Measurements from ENCODE around the gene TRMT1.

The TRMT1 gene

GRCh38 chr19:13103581-13104359 is 12.8 kb downstream of the TRMT1 start:
- in situ Hi-C loops (cut with HindIII; ENCODE audit: low sequenced_read_pairs), result no loop called here

DNA sequence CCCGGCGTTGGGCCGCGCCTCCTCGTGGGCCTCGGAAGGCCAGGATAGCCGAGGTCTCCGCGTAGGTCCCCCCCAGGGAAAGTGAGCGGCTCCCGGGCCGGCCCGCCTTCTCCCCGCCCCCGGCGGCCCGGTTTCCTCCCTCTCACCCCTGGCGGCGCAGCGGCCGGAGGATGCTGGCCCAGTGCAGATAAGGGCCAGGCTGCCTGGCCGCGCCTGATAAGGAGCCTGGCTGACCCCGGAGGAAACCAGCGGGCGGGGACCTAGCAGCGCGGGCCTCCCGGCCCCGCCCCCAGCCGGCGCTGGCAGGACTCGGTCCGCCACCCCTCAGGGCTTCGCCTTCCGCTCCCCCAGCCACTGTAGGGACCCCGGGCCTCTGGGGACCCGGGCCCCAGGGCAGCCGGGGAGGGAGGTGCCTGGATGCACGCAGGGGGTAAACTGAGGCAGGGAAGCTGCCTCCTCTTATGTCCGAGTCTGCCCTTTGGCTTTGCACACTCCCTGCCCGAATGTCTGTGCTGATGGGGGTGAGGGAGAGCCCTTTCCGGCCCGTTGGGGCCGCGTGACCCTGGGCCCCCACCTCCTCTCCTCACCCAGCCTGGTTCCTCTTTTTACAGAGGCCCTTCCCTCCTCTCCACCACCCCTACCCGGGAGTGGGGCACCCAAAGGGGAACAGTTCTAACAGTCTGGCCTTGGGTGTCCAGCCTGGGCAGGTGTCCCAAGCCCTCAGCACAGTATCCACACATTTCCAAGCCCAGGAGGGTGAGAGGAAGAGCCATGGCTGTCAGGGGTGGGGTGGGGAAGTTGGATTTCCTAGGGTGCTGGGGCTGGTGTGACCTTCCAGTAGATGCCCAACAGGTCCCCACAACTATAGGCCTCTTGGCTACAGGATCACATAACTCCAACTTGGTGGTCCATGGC is 13.6 kb downstream of the TRMT1 start, which contains the start of gene LYL1:
TSS of gene LYL1 (minus strand) at position 193 of the 915 bp plus-strand sequence. CDS start 1,687 bp downstream, outside the sequence.
- in situ Hi-C loops (cut with HindIII; ENCODE audit: low sequenced_read_pairs), result no loop called here

GRCh38 chr19:13102416-13102665 is 14.2 kb downstream of the TRMT1 start:
- in situ Hi-C loops (cut with HindIII; ENCODE audit: low sequenced_read_pairs), result no loop called here

DNA sequence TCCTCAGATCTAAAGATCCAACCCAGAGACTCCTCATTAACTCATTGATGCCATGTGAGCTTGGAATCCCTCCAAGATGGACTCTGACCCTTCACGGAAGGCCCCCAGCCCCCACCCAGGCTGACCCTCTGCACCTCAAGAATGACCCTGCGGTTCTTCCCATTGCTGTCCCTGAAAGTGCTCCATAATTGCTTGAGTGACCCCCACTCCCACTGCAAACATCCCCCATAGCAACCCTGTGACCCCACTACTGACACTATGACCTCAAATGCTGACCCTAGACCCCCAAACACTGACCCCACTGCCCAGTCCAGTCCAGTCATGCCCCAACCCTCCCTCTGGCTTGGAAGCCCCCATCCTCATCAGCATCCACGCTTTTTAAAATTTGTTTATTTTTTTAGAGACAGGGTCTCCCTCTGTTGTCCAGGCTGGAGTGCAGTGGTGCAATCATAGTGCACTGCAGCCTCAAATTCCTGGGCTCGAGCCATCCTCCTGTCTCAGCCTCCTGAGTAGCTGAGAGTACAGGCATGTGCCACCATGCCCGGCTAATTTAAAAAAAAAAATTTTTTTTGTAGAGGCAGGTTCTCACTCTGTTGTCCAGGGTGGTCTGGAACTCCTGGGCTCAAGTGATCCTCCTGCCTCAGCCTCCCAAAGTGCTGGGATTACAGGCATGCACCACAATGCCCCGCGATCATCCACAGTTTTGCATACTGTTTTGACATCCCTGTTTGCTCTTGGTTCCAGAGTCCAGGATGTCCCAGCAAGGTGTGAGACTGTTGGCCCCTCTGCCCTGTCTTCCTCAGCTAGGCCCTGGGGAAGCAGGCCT is 14.7 kb downstream of the TRMT1 start:
- in situ Hi-C loops (cut with HindIII; ENCODE audit: low sequenced_read_pairs), result no loop called here

- in situ Hi-C loops (cut with HindIII; ENCODE audit: low sequenced_read_pairs), result no loop called here
Observed at GRCh38 chr19:13100841-13101589, 15.5 kb downstream of the TRMT1 start.

- in situ Hi-C loops (cut with HindIII; ENCODE audit: low sequenced_read_pairs), result no loop called here
Observed at GRCh38 chr19:13100031-13100588, 16.4 kb downstream of the TRMT1 start.

GRCh38 chr19:13099073-13099999 is 17.2 kb downstream of the TRMT1 start:
- in situ Hi-C loops (cut with HindIII; ENCODE audit: low sequenced_read_pairs), result no loop called here

- in situ Hi-C loops (cut with HindIII; ENCODE audit: low sequenced_read_pairs), result no loop called here
Observed at GRCh38 chr19:13098277-13099072, 18.1 kb downstream of the TRMT1 start.

DNA sequence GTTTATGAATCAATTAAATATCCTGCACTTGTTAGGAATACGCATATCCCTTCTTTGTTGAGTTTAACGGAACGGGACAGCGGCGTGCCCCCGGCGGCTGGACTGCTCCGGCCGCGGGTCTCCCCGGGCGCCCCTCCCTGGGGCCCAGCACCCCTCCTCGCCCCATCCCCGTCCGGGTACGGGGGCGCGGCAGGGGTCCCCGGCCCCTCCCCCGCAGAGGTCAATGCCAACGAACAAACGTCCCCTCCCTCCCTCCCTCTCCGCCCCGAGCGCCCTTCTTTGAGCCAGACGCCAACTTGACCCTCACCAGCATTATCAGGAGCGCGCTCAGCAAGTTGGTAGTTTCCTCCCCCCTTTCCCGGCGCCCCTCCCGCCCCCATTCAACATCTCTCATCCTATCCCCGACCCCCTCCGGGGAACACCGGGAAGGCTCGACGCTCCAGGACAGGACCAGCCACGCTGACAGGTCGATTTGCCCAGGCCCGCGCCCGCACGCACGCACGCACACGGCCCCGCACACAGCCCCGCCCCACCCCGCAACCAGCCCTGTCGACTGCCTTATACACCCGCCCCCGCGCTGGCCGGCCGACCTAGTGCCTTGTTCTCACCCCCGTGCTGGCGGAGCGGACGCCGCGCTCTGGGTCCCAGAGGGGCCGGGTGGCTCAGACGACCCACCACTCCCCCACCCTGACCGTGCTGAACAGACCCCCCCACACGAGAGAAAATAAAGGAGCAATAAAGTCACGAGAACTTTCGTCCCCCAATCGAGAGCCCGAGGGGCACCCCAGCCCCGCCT is 18.9 kb downstream of the TRMT1 start:
- in situ Hi-C loops (cut with HindIII; ENCODE audit: low sequenced_read_pairs), result no loop called here

DNA sequence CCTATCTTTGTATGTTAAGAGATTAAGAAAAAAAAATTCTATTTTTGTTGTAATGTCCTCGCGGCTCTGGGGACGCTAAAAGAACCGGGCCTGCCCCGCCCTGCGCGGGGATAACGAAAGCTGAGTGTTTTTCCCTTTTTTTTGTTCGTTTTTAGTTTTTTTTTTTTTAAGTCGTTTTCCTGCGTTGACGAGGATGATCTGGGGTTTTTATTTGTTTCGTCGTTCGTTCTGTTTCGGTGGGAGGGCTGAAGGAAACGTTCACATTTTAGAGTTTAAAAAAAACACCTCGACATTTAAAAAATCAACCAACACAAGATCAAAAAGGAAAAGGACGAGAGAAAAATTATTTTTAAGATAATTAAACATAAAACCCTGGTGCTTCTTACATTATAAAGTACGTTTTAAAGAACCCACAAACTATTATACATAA is 19.5 kb downstream of the TRMT1 start:
- in situ Hi-C loops (cut with HindIII; ENCODE audit: low sequenced_read_pairs), result no loop called here

DNA sequence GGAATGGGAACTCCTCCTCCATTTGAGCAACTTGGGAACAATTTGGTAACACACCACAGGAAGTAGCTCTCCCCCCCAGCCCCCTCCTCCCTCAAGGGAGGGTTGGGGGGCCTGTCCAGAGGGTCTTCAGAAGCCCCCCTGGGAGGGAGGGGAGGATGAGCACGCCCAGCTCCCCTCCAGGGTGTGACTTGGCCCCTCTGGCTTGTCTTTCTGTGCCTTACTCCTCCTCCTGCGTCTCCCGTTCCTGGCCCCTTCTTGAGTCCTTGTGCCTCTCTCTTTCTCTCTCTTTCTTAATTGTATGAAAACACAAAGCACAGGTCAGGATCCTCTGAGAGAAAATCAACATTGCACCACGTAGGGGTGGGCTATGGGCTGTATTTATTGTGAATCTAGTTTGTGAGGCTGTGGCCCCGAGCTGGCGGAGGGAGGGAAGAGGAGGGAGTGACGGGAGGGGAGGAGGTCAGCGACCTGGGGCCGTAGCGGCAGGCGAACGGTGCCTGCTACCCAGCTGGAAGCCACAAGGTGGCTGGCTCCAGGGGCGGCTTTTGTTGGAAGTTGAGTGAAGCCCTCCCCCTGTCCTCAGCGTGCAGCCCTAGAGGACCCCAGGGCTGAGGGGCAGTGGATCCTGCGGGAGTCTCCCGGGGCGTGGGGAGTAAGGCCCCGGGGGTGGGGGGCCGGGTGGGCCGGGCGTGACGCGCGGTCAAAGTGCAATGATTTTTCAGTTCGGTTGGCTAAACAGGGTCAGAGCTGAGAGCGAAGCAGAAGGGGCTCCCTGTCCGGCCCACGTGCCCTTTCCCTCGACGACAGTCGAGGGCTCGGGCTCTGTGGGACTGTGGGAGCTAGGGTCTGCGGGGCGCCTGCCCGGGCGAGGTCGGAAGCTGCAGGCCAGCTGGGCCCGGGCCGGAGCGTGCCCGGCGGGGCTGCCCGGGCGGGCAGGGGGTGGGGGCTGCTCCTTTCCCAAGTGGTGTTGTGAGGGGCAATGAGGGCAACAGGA is 20.3 kb downstream of the TRMT1 start:
- in situ Hi-C loops (cut with HindIII; ENCODE audit: low sequenced_read_pairs), result no loop called here

DNA sequence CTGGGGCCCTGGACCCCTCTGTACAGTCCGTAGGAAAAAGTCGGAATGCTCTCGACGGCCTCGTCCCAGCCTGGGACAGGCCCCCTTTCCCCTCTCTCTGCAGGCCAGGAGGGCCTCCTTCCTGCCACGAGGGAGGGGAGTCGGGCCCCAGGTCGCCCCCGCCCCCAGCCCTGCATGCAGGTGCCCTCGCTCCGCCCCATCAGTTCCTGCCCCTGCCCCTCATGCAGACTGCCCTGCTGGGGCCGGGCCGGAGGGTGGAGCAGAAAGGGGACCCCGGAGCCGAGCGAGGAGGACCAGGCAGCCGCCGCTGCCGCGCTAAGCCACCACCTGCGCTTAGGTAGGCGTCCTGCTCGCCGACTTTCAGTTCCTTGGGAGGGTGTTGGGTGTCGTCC is 21.2 kb downstream of the TRMT1 start:
- in situ Hi-C loops (cut with HindIII; ENCODE audit: low sequenced_read_pairs), result no loop called here

DNA sequence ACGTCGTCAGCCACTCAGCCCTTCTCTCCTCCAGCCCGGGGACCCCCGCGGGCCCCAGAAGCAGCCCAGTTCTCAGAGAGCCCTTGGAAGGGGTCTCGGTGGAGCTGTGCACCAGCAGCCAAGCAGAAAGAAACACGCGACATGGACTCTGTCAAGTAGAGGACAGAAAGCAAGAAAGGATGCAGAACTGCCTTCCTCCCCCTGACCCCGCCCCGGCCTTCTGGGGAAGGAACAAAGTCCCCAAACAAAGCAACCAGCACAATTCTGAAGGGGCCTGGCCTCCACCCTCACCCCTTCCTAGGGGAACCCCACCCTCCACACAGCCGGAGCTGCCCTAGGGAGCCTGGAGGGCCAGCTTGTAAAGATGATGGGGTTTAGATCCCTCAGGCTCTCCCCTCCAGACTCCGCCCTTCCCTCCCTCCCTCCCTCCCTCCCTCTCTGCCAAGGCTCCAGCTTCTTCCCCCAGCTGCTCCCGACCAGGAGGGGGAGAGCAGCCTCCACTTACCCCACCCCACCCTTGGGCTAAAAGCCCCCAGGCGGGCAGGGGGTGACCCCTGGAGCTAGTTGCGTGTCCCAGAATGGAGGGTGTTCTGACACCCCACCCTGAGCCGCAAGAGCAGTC is 21.7 kb downstream of the TRMT1 start:
- in situ Hi-C loops (cut with HindIII; ENCODE audit: low sequenced_read_pairs), result no loop called here

DNA sequence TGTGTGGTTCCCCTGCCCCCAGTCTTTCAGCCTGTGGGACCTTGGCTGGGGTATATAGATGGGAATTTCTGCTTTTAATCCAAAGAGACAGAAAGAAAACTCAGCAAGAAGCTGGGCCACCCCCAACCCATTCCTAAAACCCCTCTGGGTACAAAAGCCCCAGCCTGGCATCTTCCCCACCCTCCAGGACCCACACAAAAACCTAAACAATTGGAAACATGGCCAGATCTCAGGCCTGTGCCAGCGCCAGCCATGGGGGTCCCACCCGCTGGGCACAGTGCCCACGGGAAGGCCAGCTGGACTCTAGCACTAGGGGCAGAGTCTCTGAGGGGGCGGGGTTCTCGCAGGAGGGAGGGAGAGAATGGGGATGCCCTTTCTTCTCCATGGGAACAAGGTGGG is 22.4 kb downstream of the TRMT1 start:
- in situ Hi-C loops (cut with HindIII; ENCODE audit: low sequenced_read_pairs), result no loop called here

DNA sequence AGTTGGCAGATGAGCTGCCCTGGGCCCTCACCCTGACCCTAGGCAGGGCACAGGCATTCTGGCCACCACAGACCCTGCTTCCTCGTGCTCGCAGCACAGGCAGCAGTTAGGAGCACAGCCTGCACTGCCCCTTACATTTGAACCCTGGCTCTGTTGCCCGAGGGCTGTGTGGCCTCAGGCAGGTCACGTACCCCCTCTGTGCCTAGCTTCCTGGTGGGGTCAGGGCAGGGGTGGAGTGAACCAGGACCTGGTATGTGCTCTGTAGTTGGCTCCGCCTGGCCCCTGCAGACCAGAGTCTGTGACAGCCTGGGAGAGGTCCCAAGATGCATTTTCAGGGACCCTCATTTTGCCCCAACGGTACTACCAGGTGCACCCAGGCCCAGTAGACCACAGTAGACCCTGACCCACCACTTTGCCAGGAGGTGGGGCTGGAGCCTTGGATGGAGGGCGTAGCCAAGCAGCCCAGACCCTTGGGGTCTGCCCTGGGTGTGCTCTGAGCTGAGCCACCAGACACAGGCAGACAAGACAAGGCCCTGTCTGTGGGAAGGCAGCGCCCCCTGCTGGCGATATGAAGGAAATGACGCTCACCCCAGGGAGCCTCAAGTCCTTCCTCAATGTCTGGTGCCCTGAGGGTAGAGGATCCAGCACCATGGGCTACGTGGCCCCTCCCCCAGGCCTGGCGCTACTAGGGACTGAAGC is 23.0 kb downstream of the TRMT1 start:
- in situ Hi-C loops (cut with HindIII; ENCODE audit: low sequenced_read_pairs), result no loop called here

Data from DLD1 (cell line).